Right lobe of liver (tissue), 6 donors: ENCODE measurements around the gene SMOC1. TPM values are rescaled to one million over a fixed set of nuclear protein-coding genes. Genes with fewer than 3 reads are reported as not detected.

Source experiments
- ATAC-seq, 4 donors: fragments of 200-7000 bp; cut with Tn5 transposase; one replicate each; pipeline ENCODE4 v1.9.1; 2020; ENCODE audit warnings: mild to moderate bottlenecking in 4 of 4, moderate library complexity in 4 of 4
- DNase-seq, 3 donors: peaks; one replicate each; pipeline ENCODE4 v3.0.0-alpha.2; 2020
- H3K27ac ChIP-seq, 3 donors: fragments of 200-600 bp; one replicate each; pipeline ENCODE4 v1.8.0; 2022
- H3K27me3 ChIP-seq, 2 donors: fragments of 200-600 bp; one replicate each; pipeline ENCODE4 v1.8.0; 2022
- H3K36me3 ChIP-seq, 4 donors: fragments of 200-600 bp; sonication (generic) in 1 of 4; one replicate each; pipeline versions ENCODE4 v1.5.1 to v1.8.0; 2017 to 2022; ENCODE audit warnings: control low read depth in 1 of 4
- H3K4me1 ChIP-seq, 4 donors: fragments of 200-600 bp; sonication (generic) in 1 of 4; one replicate each; pipeline versions ENCODE4 v1.5.1 to v1.8.0; 2017 to 2022; ENCODE audit warnings: control low read depth in 1 of 4
- H3K4me3 ChIP-seq, 3 donors: fragments of 200-600 bp; one replicate each; pipeline ENCODE4 v1.8.0; 2022
- H3K9me3 ChIP-seq, 4 donors: fragments of 200-600 bp; sonication (generic) in 1 of 4; one replicate each; pipeline versions ENCODE4 v1.5.1 to v1.8.0; 2017 to 2022; ENCODE audit warnings: control low read depth in 1 of 4
- CTCF ChIP-seq, 4 donors: fragments of 200-600 bp in 3 of 4; fragments of 450-650 bp in 1 of 4; IDR thresholded peaks; one replicate each; pipeline versions ENCODE4 v1.5.1 to v1.8.0; 2016 to 2022; ENCODE audit warnings: antibody characterized with exemption in 4 of 4, mild to moderate bottlenecking in 2 of 4
- POLR2A ChIP-seq: fragments of 450-650 bp; IDR thresholded peaks from one replicate; pipeline ENCODE4 v1.6.1; 2017; ENCODE audit warnings: antibody characterized with exemption, mild to moderate bottlenecking
- WGBS: methylation state at CpG from one replicate; pipeline ENCODE4 v1.1.6; 2018; ENCODE audit warnings: low coverage, low lambda C conversion rate; ENCODE audit not compliant: insufficient coverage; ENCODE audit errors: missing lambda C conversion rate; 5-methylcytosine and 5-hydroxymethylcytosine counted together
- intact Hi-C, 2 donors: fragments of 100-400 bp; cut with DNase I; formaldehyde crosslinking; loops; one replicate each; pipeline versions ENCODE4 v1.11.2 to v1.14.1; 2022
- total RNA-seq, 6 experiments: library from RNA; depleted of rRNA in 2 of 6; stranded (reverse); fragments of >200 nt in 2 of 6; fragmentation: NEBNext Ultra II Directional in 3 of 6; extraction: Animal tissue kit (Norgen Biotek cat#: 25700) in 3 of 6; gene quantifications; one replicate each; pipeline versions ENCODE4 v1.1.0 to v1.2.4, GENCODE V29; 2016 to 2023
- donor health status: DM: no; HTN: yes; CAD: no.
- donor health status: DM: no; HTN: no; CAD: no.
- donor health status: DM: no; HTN: no; CAD: no.
- donor health status: DM: no; HTN: yes; CAD: no.
- donor health status: DM: no; HTN: yes; CAD: no.

SMOC1 gene
- total RNA-seq, 6 experiments from 2014 or later: 22.3 to 88.5 (median 45.4) TPM

- ATAC-seq: no peak
- peaks cover 0 to 10% (median 2%) of the 10 kb centered on the region in 4 donors for H3K4me1 ChIP-seq
- no peaks in the 10 kb centered on the region for H3K27me3 ChIP-seq
- no peak for DNase-seq
- WGBS: 75% methylated on average over 8 of the region's 8 CpGs
- no peaks in the 10 kb centered on the region for H3K36me3 ChIP-seq
- H3K27ac ChIP-seq: no peak overlapping the region
- no peak overlapping the region for H3K4me3 ChIP-seq
- TF ChIP-seq CTCF (IDR thresholded peaks at IDR 0.05): no peak
- no peak for TF ChIP-seq POLR2A
- intact Hi-C loops: no loop called here
- H3K9me3 ChIP-seq: no peaks in the 10 kb centered on the region
Observed at GRCh38 chr14:69858801-69859200, 20.4 kb upstream of the SMOC1 start.

GRCh38 chr14:69859591-69859990, 19.6 kb upstream of the SMOC1 start:
- no peak for TF ChIP-seq POLR2A
- no peak for TF ChIP-seq CTCF (IDR thresholded peaks at IDR 0.05)
- WGBS: 87% methylated on average over 11 of the region's 14 CpGs
- Histone ChIP-seq H3K36me3 (no peaks in the 10 kb centered on the region), H3K27ac (no peak overlapping the region), H3K4me3 (no peak overlapping the region), H3K9me3 (no peaks in the 10 kb centered on the region), H3K4me1 (peaks cover 0 to 10% (median 2%) of the 10 kb centered on the region in 4 donors), H3K27me3 (no peaks in the 10 kb centered on the region)
- ATAC-seq (no peak), DNase-seq (no peak)
- intact Hi-C loops: no loop called here

GRCh38 chr14:69860221-69860620, 19.0 kb upstream of the SMOC1 start:
- DNase-seq: no peak
- Histone ChIP-seq H3K36me3 (no peaks in the 10 kb centered on the region), H3K9me3 (no peaks in the 10 kb centered on the region), H3K27me3 (no peaks in the 10 kb centered on the region), H3K27ac (no peak overlapping the region), H3K4me1 (peaks cover 0 to 10% (median 2%) of the 10 kb centered on the region in 4 donors), H3K4me3 (no peak overlapping the region)
- intact Hi-C loops: loop anchor here in 1 of 2 donors (10.0 kb wide), 1 partner anchor 165 kb away; no protein-coding TSS in a partner anchor
- 30% methylated on average over 2 of the region's 12 CpGs for WGBS
- ATAC-seq: no peak
- TF ChIP-seq POLR2A: no peak
- no peak for TF ChIP-seq CTCF (IDR thresholded peaks at IDR 0.05)

GRCh38 chr14:69861025-69861569, 18.1 kb upstream of the SMOC1 start:
- no peak overlapping the region for H3K4me3 ChIP-seq
- no peaks in the 10 kb centered on the region for H3K36me3 ChIP-seq
- ATAC-seq: no peak
- 95% methylated on average over 3 of the region's 3 CpGs for WGBS
- no peaks in the 10 kb centered on the region for H3K27me3 ChIP-seq
- no peak overlapping the region for H3K27ac ChIP-seq
- DNase-seq: no peak
- peaks cover 0 to 10% (median 2%) of the 10 kb centered on the region in 4 donors for H3K4me1 ChIP-seq
- H3K9me3 ChIP-seq: no peaks in the 10 kb centered on the region
- intact Hi-C loops: loop anchor here in 1 of 2 donors (10.0 kb wide), 1 partner anchor 164 kb away; no protein-coding TSS in a partner anchor
- TF ChIP-seq CTCF (IDR thresholded peaks at IDR 0.05): no peak
- TF ChIP-seq POLR2A: no peak
